Suprapubic skin (tissue), 3 donors: Measurements from ENCODE around the gene EXOC1.

ENCODE experiments used
- EP300 ChIP-seq: sonication (generic); formaldehyde crosslinking; IDR thresholded peaks from one replicate; pipeline ENCODE4 v1.6.1; 2017; ENCODE audit warnings: antibody characterized with exemption
- TF ChIP-seq, protein P1 (sequence below), 2 donors: fragments of 200-600 bp in 1 of 2; fragments of 450-650 bp in 1 of 2; sonication (generic) in 1 of 2; IDR thresholded peaks; one replicate each; pipeline ENCODE4 v1.5.1; 2016 to 2019; ENCODE audit warnings: antibody characterized with exemption in 2 of 2, mild to moderate bottlenecking in 1 of 2, moderate library complexity in 1 of 2

DNA sequence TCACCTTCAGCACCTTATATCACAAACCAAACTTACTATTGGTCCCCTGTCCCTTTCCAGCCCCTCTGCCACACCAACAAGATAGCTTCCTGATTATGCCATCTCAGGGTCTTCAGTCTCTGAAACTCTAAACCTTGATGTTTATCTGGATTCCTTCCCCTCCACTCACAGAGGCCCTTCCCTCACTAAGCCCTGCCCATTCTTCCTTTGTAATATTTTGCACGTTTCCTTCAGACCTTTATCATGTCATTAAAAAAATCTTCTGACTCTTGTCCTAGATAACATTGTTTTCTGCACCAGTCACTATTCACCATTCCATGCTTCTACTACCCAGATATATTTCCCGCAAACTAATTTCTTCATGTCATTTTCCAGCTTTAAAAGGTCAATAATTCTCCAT is 77.6 kb downstream of the EXOC1 start:
- TF ChIP-seq, protein P1, sequence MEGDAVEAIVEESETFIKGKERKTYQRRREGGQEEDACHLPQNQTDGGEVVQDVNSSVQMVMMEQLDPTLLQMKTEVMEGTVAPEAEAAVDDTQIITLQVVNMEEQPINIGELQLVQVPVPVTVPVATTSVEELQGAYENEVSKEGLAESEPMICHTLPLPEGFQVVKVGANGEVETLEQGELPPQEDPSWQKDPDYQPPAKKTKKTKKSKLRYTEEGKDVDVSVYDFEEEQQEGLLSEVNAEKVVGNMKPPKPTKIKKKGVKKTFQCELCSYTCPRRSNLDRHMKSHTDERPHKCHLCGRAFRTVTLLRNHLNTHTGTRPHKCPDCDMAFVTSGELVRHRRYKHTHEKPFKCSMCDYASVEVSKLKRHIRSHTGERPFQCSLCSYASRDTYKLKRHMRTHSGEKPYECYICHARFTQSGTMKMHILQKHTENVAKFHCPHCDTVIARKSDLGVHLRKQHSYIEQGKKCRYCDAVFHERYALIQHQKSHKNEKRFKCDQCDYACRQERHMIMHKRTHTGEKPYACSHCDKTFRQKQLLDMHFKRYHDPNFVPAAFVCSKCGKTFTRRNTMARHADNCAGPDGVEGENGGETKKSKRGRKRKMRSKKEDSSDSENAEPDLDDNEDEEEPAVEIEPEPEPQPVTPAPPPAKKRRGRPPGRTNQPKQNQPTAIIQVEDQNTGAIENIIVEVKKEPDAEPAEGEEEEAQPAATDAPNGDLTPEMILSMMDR (IDR thresholded peaks at IDR 0.05), result no peak
- TF ChIP-seq EP300, result no peak
